Activated CD8-positive, alpha-beta T cell treated with anti-CD3 and anti-CD28 coated beads, Interleukin-2, amount 10 ng/mL, durations not matched to agents 7 days and 5 days (primary cell): Measurements from ENCODE around the gene SNAP29. TPM values are rescaled to one million over a fixed set of nuclear protein-coding genes. Genes with fewer than 3 reads are reported as not detected.

Experiments
- ATAC-seq: fragments of 150-1000 bp; cut with Tn5 transposase; one replicate; pipeline ENCODE4 v1.10.0; 2021; ENCODE audit warnings: moderate library complexity
- CTCF ChIA-PET: fragments of 350-600 bp; sonication (Branson Sonifier 250); formaldehyde crosslinking; loops from one replicate; lab custom pipeline; 2021; ENCODE audit warnings: antibody characterized with exemption; lab: Charles Lee
- POLR2A ChIA-PET: fragments of 350-600 bp; sonication (Branson Sonifier 250); formaldehyde crosslinking; loops from one replicate; lab custom pipeline; 2021; ENCODE audit warnings: antibody characterized with exemption; lab: Charles Lee
- DNase-seq: peaks from one replicate; pipeline ENCODE4 v3.0.0-alpha.2; 2020
- H3K27ac Mint-ChIP-seq: one replicate; pipeline ENCODE4 v1.8.0; 2021; ENCODE audit warnings: mild to moderate bottlenecking, mixed read lengths
- H3K27me3 Mint-ChIP-seq: one replicate; pipeline ENCODE4 v1.8.0; 2021; ENCODE audit warnings: low read depth, mixed read lengths
- H3K36me3 Mint-ChIP-seq: one replicate; pipeline ENCODE4 v1.8.0; 2021; ENCODE audit warnings: low read depth, mixed read lengths
- H3K4me1 Mint-ChIP-seq: one replicate; pipeline ENCODE4 v1.8.0; 2021; ENCODE audit warnings: low read depth, mixed read lengths
- H3K4me3 Mint-ChIP-seq: one replicate; pipeline ENCODE4 v1.8.0; 2021; ENCODE audit warnings: mild to moderate bottlenecking, mixed read lengths
- H3K9me3 Mint-ChIP-seq: one replicate; pipeline ENCODE4 v1.8.0; 2022; ENCODE audit warnings: mixed read lengths; ENCODE audit not compliant: insufficient read depth
- total RNA-seq, 2 experiments: library from RNA; stranded (reverse); gene quantifications; one replicate each; pipeline ENCODE4 v1.2.3, GENCODE V29; 2021

SNAP29 gene
- 10 to 100 TPM; 30.7 to 32.3 TPM for total RNA-seq

- no peaks in the 10 kb centered on the region for H3K27me3 Mint-ChIP-seq
- no peaks in the 10 kb centered on the region for H3K9me3 Mint-ChIP-seq
- peak within 1 kb of the TSS; percentile 89 for H3K4me3 Mint-ChIP-seq
- H3K27ac Mint-ChIP-seq, result peak within 1 kb of the TSS; percentile 88
- H3K4me1 Mint-ChIP-seq, result peaks cover 52% of the 10 kb centered on the region
- DNase-seq (peak; percentile 99), ATAC-seq (peak; percentile 94)
- peaks cover 21% of the 10 kb centered on the region for H3K36me3 Mint-ChIP-seq
- ChIA-PET CTCF (interaction anchor here (0.7 to 1.8 kb wide), 3 partner anchors 18 to 62 kb away, joined by 3 to 4 read pairs (median 3); no protein-coding TSS in a partner anchor), POLR2A (interaction anchor here (0.6 to 1.1 kb wide), 2 partner anchors 35 to 99 kb away, joined by 3 read pairs; no protein-coding TSS in a partner anchor)
Observed at GRCh38 chr22:20858615-20859416, at the start of gene SNAP29, which contains the start of gene PI4KA. TSS of gene SNAP29 (plus strand) at chr22:20859007. CDS start at chr22:20859111, 104 bp downstream. TSS of gene PI4KA (minus strand) at chr22:20858811. CDS start at chr22:20858725, 86 bp downstream.

GRCh38 chr22:20809538-20810185, 49.1 kb upstream of the SNAP29 start:
- Mint-ChIP-seq H3K4me1 (peaks cover 26% of the 10 kb centered on the region), H3K9me3 (no peaks in the 10 kb centered on the region), H3K4me3 (no peak overlapping the region), H3K27me3 (no peaks in the 10 kb centered on the region), H3K27ac (peak overlapping the region; percentile 10), H3K36me3 (peaks cover 65% of the 10 kb centered on the region)
- ChIA-PET POLR2A (no interaction called here), CTCF (no interaction called here)
- ATAC-seq (no peak), DNase-seq (no peak)

- DNase-seq (peak; percentile 69), ATAC-seq (peak; percentile 83)
- Mint-ChIP-seq H3K36me3 (peaks cover 62% of the 10 kb centered on the region), H3K27ac (peak overlapping the region; percentile 80), H3K4me3 (no peak overlapping the region), H3K4me1 (peaks cover 26% of the 10 kb centered on the region), H3K9me3 (no peaks in the 10 kb centered on the region), H3K27me3 (no peaks in the 10 kb centered on the region)
- POLR2A ChIA-PET, result no interaction called here
- CTCF ChIA-PET, result no interaction called here
Observed at GRCh38 chr22:20810645-20811044, 48.2 kb upstream of the SNAP29 start.

GRCh38 chr22:20811171-20811570, 47.6 kb upstream of the SNAP29 start:
- H3K36me3 Mint-ChIP-seq, result peaks cover 58% of the 10 kb centered on the region

GRCh38 chr22:20811971-20812660, 46.7 kb upstream of the SNAP29 start:
- Mint-ChIP-seq H3K4me1 (peaks cover 26% of the 10 kb centered on the region), H3K27me3 (no peaks in the 10 kb centered on the region), H3K27ac (peak overlapping the region; percentile 53), H3K36me3 (peaks cover 64% of the 10 kb centered on the region), H3K4me3 (no peak overlapping the region), H3K9me3 (no peaks in the 10 kb centered on the region)
- POLR2A ChIA-PET, result interaction anchor here (0.9 kb wide), 1 partner anchor 46 kb away, joined by 3 read pairs; no protein-coding TSS in a partner anchor
- CTCF ChIA-PET, result interaction anchor here (0.7 kb wide), 1 partner anchor 105 kb away, joined by 3 read pairs; the partner anchor contains the start of gene CRKL
- ATAC-seq, result no peak
- DNase-seq, result no peak

More at GRCh38 chr22:20811171-20811570, 47.6 kb upstream of the SNAP29 start:
- ATAC-seq (peak; percentile 36), DNase-seq (peak; percentile 32)
- ChIA-PET POLR2A (no interaction called here), CTCF (no interaction called here)
- H3K9me3 Mint-ChIP-seq, result no peaks in the 10 kb centered on the region
- no peak overlapping the region for H3K4me3 Mint-ChIP-seq
- peaks cover 26% of the 10 kb centered on the region for H3K4me1 Mint-ChIP-seq
- peak overlapping the region; percentile 80 for H3K27ac Mint-ChIP-seq
- no peaks in the 10 kb centered on the region for H3K27me3 Mint-ChIP-seq

- H3K4me1 Mint-ChIP-seq, result peaks cover 26% of the 10 kb centered on the region
- ChIA-PET CTCF (interaction anchor here (1.2 kb wide), 1 partner anchor 11 kb away, joined by 4 read pairs; no protein-coding TSS in a partner anchor), POLR2A (interaction anchor here (0.9 kb wide), 1 partner anchor 45 kb away, joined by 3 read pairs; no protein-coding TSS in a partner anchor)
- H3K27ac Mint-ChIP-seq, result no peak overlapping the region
- H3K36me3 Mint-ChIP-seq, result peaks cover 61% of the 10 kb centered on the region
- DNase-seq (no peak), ATAC-seq (no peak)
- H3K9me3 Mint-ChIP-seq, result no peaks in the 10 kb centered on the region
- no peak overlapping the region for H3K4me3 Mint-ChIP-seq
- no peaks in the 10 kb centered on the region for H3K27me3 Mint-ChIP-seq
Observed at GRCh38 chr22:20813056-20813455, 45.8 kb upstream of the SNAP29 start.

- DNase-seq (no peak), ATAC-seq (no peak)
- Mint-ChIP-seq H3K27me3 (no peaks in the 10 kb centered on the region), H3K36me3 (peaks cover 64% of the 10 kb centered on the region), H3K27ac (no peak overlapping the region), H3K4me1 (peaks cover 26% of the 10 kb centered on the region), H3K9me3 (no peaks in the 10 kb centered on the region), H3K4me3 (no peak overlapping the region)
- ChIA-PET POLR2A (no interaction called here), CTCF (interaction anchor here (0.9 to 1.2 kb wide), 3 partner anchors 10 to 30 kb away, joined by 4 to 5 read pairs (median 4); no protein-coding TSS in a partner anchor)
Observed at GRCh38 chr22:20814221-20814808, 44.5 kb upstream of the SNAP29 start.

GRCh38 chr22:20815477-20816050, 43.2 kb upstream of the SNAP29 start:
- Mint-ChIP-seq H3K27ac (no peak overlapping the region), H3K36me3 (peaks cover 60% of the 10 kb centered on the region), H3K9me3 (no peaks in the 10 kb centered on the region), H3K27me3 (no peaks in the 10 kb centered on the region), H3K4me3 (no peak overlapping the region), H3K4me1 (peaks cover 21% of the 10 kb centered on the region)
- CTCF ChIA-PET, result no interaction called here
- POLR2A ChIA-PET, result no interaction called here
- DNase-seq (no peak), ATAC-seq (no peak)

GRCh38 chr22:20816559-20816958, 42.2 kb upstream of the SNAP29 start:
- ChIA-PET POLR2A (no interaction called here), CTCF (interaction anchor here (0.7 kb wide), 1 partner anchor 22 kb away, joined by 3 read pairs; no protein-coding TSS in a partner anchor)
- H3K27me3 Mint-ChIP-seq, result no peaks in the 10 kb centered on the region

GRCh38 chr22:20818471-20818870, 40.3 kb upstream of the SNAP29 start:
- Mint-ChIP-seq H3K4me1 (peaks cover 3% of the 10 kb centered on the region), H3K4me3 (no peak overlapping the region), H3K36me3 (peaks cover 43% of the 10 kb centered on the region), H3K27me3 (no peaks in the 10 kb centered on the region), H3K9me3 (no peaks in the 10 kb centered on the region), H3K27ac (no peak overlapping the region)
- ChIA-PET POLR2A (no interaction called here), CTCF (no interaction called here)
- no peak for DNase-seq
- no peak for ATAC-seq

More at GRCh38 chr22:20816559-20816958, 42.2 kb upstream of the SNAP29 start:
- Mint-ChIP-seq H3K9me3 (no peaks in the 10 kb centered on the region), H3K27ac (no peak overlapping the region), H3K36me3 (peaks cover 55% of the 10 kb centered on the region), H3K4me3 (no peak overlapping the region), H3K4me1 (peaks cover 11% of the 10 kb centered on the region)
- DNase-seq (no peak), ATAC-seq (no peak)

- ATAC-seq (no peak), DNase-seq (no peak)
- H3K27me3 Mint-ChIP-seq, result no peaks in the 10 kb centered on the region
- H3K4me3 Mint-ChIP-seq, result no peak overlapping the region
- CTCF ChIA-PET, result no interaction called here
- H3K9me3 Mint-ChIP-seq, result no peaks in the 10 kb centered on the region
- no peak overlapping the region for H3K27ac Mint-ChIP-seq
- POLR2A ChIA-PET, result no interaction called here
- H3K4me1 Mint-ChIP-seq, result no peaks in the 10 kb centered on the region
- H3K36me3 Mint-ChIP-seq, result peaks cover 40% of the 10 kb centered on the region
Observed at GRCh38 chr22:20819471-20819870, 39.3 kb upstream of the SNAP29 start.
